Measurements from ENCODE around the gene ZNF385B. TPM values are rescaled to one million over a fixed set of nuclear protein-coding genes. Genes with fewer than 3 reads are reported as not detected.

The ZNF385B gene
- polyA plus RNA-seq, 1 of the 3 experiments (the other 2 are of a cell fraction), result 0.16 TPM

- Histone ChIP-seq H3K4me3 (ENCODE audit: low read depth in 2 of 2, low read length in 1 of 2) (no peak overlapping the region), H4K20me1 (ENCODE audit: insufficient read depth) (no peaks in the 10 kb centered on the region), H3F3A (replicated peaks; ENCODE audit: insufficient read depth) (no peaks in the 10 kb centered on the region), H3K9me3 (no peaks in the 10 kb centered on the region), H2AFZ (ENCODE audit: low read depth) (no peak overlapping the region), H3K79me2 (ENCODE audit: insufficient read depth) (no peaks in the 10 kb centered on the region), H3K9me2 (no peaks in the 10 kb centered on the region), H3K27ac (ENCODE audit: low read depth in 2 of 2, low read length in 1 of 2) (no peak overlapping the region), H3K36me3 (replicated peaks in 1 of 2; ENCODE audit: control insufficient read depth in 1 of 2, insufficient read depth in 2 of 2, low read length in 1 of 2) (no peaks in the 10 kb centered on the region), H3K4me1 (ENCODE audit: control insufficient read depth in 1 of 2, insufficient read depth in 2 of 2, low read depth in 1 of 2, low read length in 1 of 2) (peaks cover 0 to 4% of the 10 kb centered on the region in 2 experiments; a peak in 1 of 4 replicates), H3K9ac (no peak overlapping the region), H3K27me3 (ENCODE audit: insufficient read depth) (no peaks in the 10 kb centered on the region), H3K4me2 (no peak overlapping the region)
- no peak for DNase-seq
- CTCF ChIA-PET, result no interaction called here
- no peak for TF ChIP-seq POLR2AphosphoS5 (IDR thresholded peaks at IDR 0.05; ENCODE audit: low read depth, low read length)
- no peak for TF ChIP-seq TAF1 (IDR thresholded peaks at IDR 0.05; ENCODE audit: borderline replicate concordance, low read depth, low read length)
- TF ChIP-seq GABPA (IDR thresholded peaks at IDR 0.05; ENCODE audit: low read depth), result no peak
- TF ChIP-seq FOXM1 (IDR thresholded peaks at IDR 0.05; ENCODE audit: low read depth), result no peak
- TF ChIP-seq NFIC (IDR thresholded peaks at IDR 0.05; ENCODE audit: borderline replicate concordance), result no peak
- POLR2A ChIA-PET, result no interaction called here
Observed at GRCh38 chr2:179650420-179650819, 211.0 kb downstream of the ZNF385B start.

- Histone ChIP-seq H3K9me3 (no peaks in the 10 kb centered on the region), H3K79me2 (ENCODE audit: insufficient read depth) (no peaks in the 10 kb centered on the region), H3F3A (replicated peaks; ENCODE audit: insufficient read depth) (no peaks in the 10 kb centered on the region), H3K27me3 (ENCODE audit: insufficient read depth) (no peaks in the 10 kb centered on the region), H3K9ac (no peak overlapping the region), H4K20me1 (ENCODE audit: insufficient read depth) (no peaks in the 10 kb centered on the region), H3K36me3 (replicated peaks in 1 of 2; ENCODE audit: control insufficient read depth in 1 of 2, insufficient read depth in 2 of 2, low read length in 1 of 2) (no peaks in the 10 kb centered on the region), H3K4me1 (ENCODE audit: control insufficient read depth in 1 of 2, insufficient read depth in 2 of 2, low read depth in 1 of 2, low read length in 1 of 2) (no peaks in the 10 kb centered on the region), H3K27ac (ENCODE audit: low read depth in 2 of 2, low read length in 1 of 2) (no peak overlapping the region), H3K4me3 (ENCODE audit: low read depth in 2 of 2, low read length in 1 of 2) (no peak overlapping the region), H3K9me2 (no peaks in the 10 kb centered on the region), H2AFZ (ENCODE audit: low read depth) (no peak overlapping the region), H3K4me2 (no peak overlapping the region)
- POLR2A ChIA-PET, result no interaction called here
- DNase-seq, result no peak
- 84% methylated on average over 3 of the region's 3 CpGs for WGBS (ENCODE audit: low lambda C conversion rate)
- CTCF ChIA-PET, result interaction anchor here (0.7 to 0.9 kb wide), 2 partner anchors 193 to 225 kb away, joined by 3 read pairs; no protein-coding TSS in a partner anchor
- TF ChIP-seq ZBTB33 (IDR thresholded peaks at IDR 0.05; ENCODE audit: borderline replicate concordance, low read depth) (no peak), USF1 (IDR thresholded peaks at IDR 0.05; ENCODE audit: borderline replicate concordance, low read depth) (no peak), TEAD4 (IDR thresholded peaks at IDR 0.05; ENCODE audit: borderline replicate concordance, insufficient read depth) (no peak), NRF1 (IDR thresholded peaks at IDR 0.05; ENCODE audit: low read depth, low read length) (no peak), TAF1 (IDR thresholded peaks at IDR 0.05; ENCODE audit: borderline replicate concordance, low read depth, low read length) (no peak)
Observed at GRCh38 chr2:179646862-179647587, 214.4 kb downstream of the ZNF385B start.
